B cell (primary cell): ENCODE measurements around the gene PCDHGA8. TPM values are rescaled to one million over a fixed set of nuclear protein-coding genes. Genes with fewer than 3 reads are reported as not detected.
"Not testable (repeated sequence)": the region's sequence is repeated elsewhere in the genome, so short reads cannot be mapped to it uniquely, and the experiment has no call there.

Experiments
- ATAC-seq: fragments of 200-7000 bp; cut with Tn5 transposase; one replicate; pipeline ENCODE4 v1.10.0; 2021; ENCODE audit warnings: low read depth, mild to moderate bottlenecking, moderate number of reproducible peaks, moderate library complexity
- CTCF ChIA-PET: fragments of 350-600 bp; sonication (Branson Sonifier 250); formaldehyde crosslinking; loops from one replicate; lab custom pipeline; 2021; ENCODE audit warnings: antibody characterized with exemption, inconsistent platforms; lab: Charles Lee
- POLR2A ChIA-PET: fragments of 350-600 bp; sonication (Branson Sonifier 250); formaldehyde crosslinking; loops from one replicate; lab custom pipeline; 2021; ENCODE audit warnings: antibody characterized with exemption; lab: Charles Lee
- DNase-seq: peaks from one replicate; pipeline ENCODE4 v3.0.0; 2013
- H2AFZ ChIP-seq: 2 replicates; pipeline ENCODE4 v1.6.1; 2012; ENCODE audit warnings: mild to moderate bottlenecking, low read depth, low read length; ENCODE audit not compliant: insufficient read depth, poor library complexity, severe bottlenecking
- H3K27ac ChIP-seq, 2 donors: 1 replicate in 1 of 2; 2 replicates in 1 of 2; pipeline ENCODE4 v1.5.1; 2012 to 2013; ENCODE audit warnings: low read length in 2 of 2, mild to moderate bottlenecking in 2 of 2, moderate library complexity in 1 of 2
- H3K27me3 ChIP-seq, 4 experiments: fragments of 200-600 bp in 1 of 4; sonication (generic) in 1 of 4; replicated peaks in 1 of 4; 1 replicate in 2 of 4; 2 replicates in 2 of 4; pipeline versions ENCODE4 v1.6.1 to v1.7.0; 2013 to 2016; ENCODE audit warnings: low read length in 3 of 4, mild to moderate bottlenecking in 2 of 4, mixed read lengths in 1 of 4, moderate library complexity in 1 of 4; ENCODE audit not compliant: insufficient read depth in 4 of 4, control insufficient read depth in 3 of 4; ENCODE audit errors: control extremely low read depth in 1 of 4
- H3K36me3 ChIP-seq, 2 experiments: replicated peaks in 1 of 2; 1 replicate in 1 of 2; 2 replicates in 1 of 2; pipeline versions ENCODE4 v1.6.1 to v1.7.1; 2013; ENCODE audit warnings: low read length in 1 of 2; ENCODE audit not compliant: insufficient read depth in 2 of 2, control insufficient read depth in 1 of 2; ENCODE audit errors: control extremely low read depth in 1 of 2, extremely low read depth in 1 of 2
- H3K4me1 ChIP-seq, 2 donors: fragments of 200-600 bp in 1 of 2; sonication (generic) in 1 of 2; 1 replicate in 1 of 2; 2 replicates in 1 of 2; pipeline versions ENCODE4 v1.5.1 to v1.6.1; 2013 to 2017; ENCODE audit warnings: low read length in 2 of 2; ENCODE audit not compliant: control insufficient read depth in 2 of 2, insufficient read depth in 2 of 2
- H3K4me2 ChIP-seq: replicated peaks from 2 replicates; pipeline ENCODE3; 2012; ENCODE audit warnings: mild to moderate bottlenecking, low read depth, low read length; ENCODE audit not compliant: poor library complexity, severe bottlenecking
- H3K4me3 ChIP-seq, 5 experiments: fragments of 200-600 bp in 1 of 5; sonication (generic) in 1 of 5; 1 replicate in 3 of 5; 2 replicates in 2 of 5; pipeline versions ENCODE4 v1.5.1 to v1.7.0; 2011 to 2016; ENCODE audit warnings: low read length in 4 of 5, mild to moderate bottlenecking in 4 of 5, low read depth in 2 of 5, control low read depth in 1 of 5, moderate library complexity in 1 of 5; ENCODE audit not compliant: insufficient read depth in 1 of 5; ENCODE audit errors: control extremely low read depth in 1 of 5, extremely low read depth in 1 of 5
- H3K79me2 ChIP-seq: fragments of 200-600 bp; sonication (generic); one replicate; pipeline ENCODE4 v1.6.0; 2016; ENCODE audit warnings: low read length; ENCODE audit not compliant: control insufficient read depth, insufficient read depth
- H3K9ac ChIP-seq: fragments of 200-600 bp; sonication (generic); 2 replicates; pipeline ENCODE4 v1.6.1; 2017; ENCODE audit warnings: mild to moderate bottlenecking, low read length, moderate library complexity
- H3K9me3 ChIP-seq, 3 donors: one replicate each; pipeline versions ENCODE4 v1.6.1 to v1.7.1; 2013; ENCODE audit warnings: low read length in 2 of 3; ENCODE audit not compliant: control insufficient read depth in 2 of 3, insufficient read depth in 1 of 3; ENCODE audit errors: control extremely low read depth in 1 of 3
- H4K20me1 ChIP-seq: 2 replicates; pipeline ENCODE4 v1.6.0; 2012; ENCODE audit warnings: mild to moderate bottlenecking, low read length; ENCODE audit not compliant: insufficient read depth, control insufficient read depth, poor library complexity, severe bottlenecking
- H3K27ac Mint-ChIP-seq: one replicate; pipeline ENCODE4 v1.8.0; 2021; ENCODE audit warnings: mixed read lengths
- H3K27me3 Mint-ChIP-seq: one replicate; pipeline ENCODE4 v1.8.0; 2021; ENCODE audit warnings: mixed read lengths
- H3K4me1 Mint-ChIP-seq: one replicate; pipeline ENCODE4 v1.8.0; 2021; ENCODE audit warnings: mixed read lengths
- H3K4me3 Mint-ChIP-seq: one replicate; pipeline ENCODE4 v1.8.0; 2021; ENCODE audit warnings: mixed read lengths
- H3K9me3 Mint-ChIP-seq: one replicate; pipeline ENCODE4 v1.8.0; 2022; ENCODE audit warnings: mixed read lengths; ENCODE audit not compliant: insufficient read depth
- CTCF ChIP-seq: fragments of 200-600 bp; IDR thresholded peaks from one replicate; pipeline ENCODE4 v1.8.0; 2022; ENCODE audit warnings: antibody characterized with exemption, mild to moderate bottlenecking
- EZH2 ChIP-seq: IDR thresholded peaks from 2 replicates; pipeline ENCODE4 v1.6.1; 2012; ENCODE audit warnings: borderline replicate concordance, low read depth, mild to moderate bottlenecking, moderate library complexity, low read length; ENCODE audit not compliant: insufficient read depth, poor library complexity, severe bottlenecking
- WGBS: methylation state at CpG from one replicate; pipeline ENCODE4 v1.1.5; 2013; ENCODE audit warnings: missing lambda C conversion rate; ENCODE audit not compliant: insufficient coverage; 5-methylcytosine and 5-hydroxymethylcytosine counted together
- intact Hi-C: fragments of 100-400 bp; cut with micrococcal nuclease; formaldehyde crosslinking; loops from one replicate; pipeline ENCODE4 v1.10.0; 2022
- polyA plus RNA-seq: library from polyadenylated mRNA; depleted of rRNA; stranded (reverse); fragments of >200 nt; gene quantifications from 2 replicates; pipeline ENCODE4 v1.2.3, GENCODE V29; 2012
- total RNA-seq, 2 donors: library from RNA; stranded (reverse); fragments of 120-200 nt in 1 of 2; gene quantifications; 1 replicate in 1 of 2; 2 replicates in 1 of 2; pipeline versions ENCODE4 v1.2.3 to v1.2.4, GENCODE V29; 2013 to 2022

The PCDHGA8 gene
- total and polyA plus RNA-seq, 2 donors (not counting 1 experiment from before 2014, with no cell fraction given) = 0.21 to 1.2 TPM

- ATAC-seq (no peak), DNase-seq (no peak)
- peaks cover 0 to 51% (median 25%) of the 10 kb centered on the region in 4 experiments for H3K27me3 ChIP-seq
- no peaks in the 10 kb centered on the region for H3K36me3 ChIP-seq
- CTCF ChIA-PET = no interaction called here
- no peak overlapping the region for H2AFZ ChIP-seq
- H3K4me2 ChIP-seq = no peak overlapping the region
- POLR2A ChIA-PET = no interaction called here
- 47% methylated on average over 16 of the region's 20 CpGs for WGBS
- intact Hi-C loops = no loop called here
- H3K27ac ChIP-seq = no peak overlapping the region
- peaks cover 3% of the 10 kb centered on the region for H3K4me1 Mint-ChIP-seq
- peaks cover 61% of the 10 kb centered on the region for H3K27me3 Mint-ChIP-seq
- H3K4me3 Mint-ChIP-seq = no peak overlapping the region
- H3K79me2 ChIP-seq = no peaks in the 10 kb centered on the region
- TF ChIP-seq EZH2 (no peak), CTCF (no peak)
- peaks cover 0 to 50% (median 33%) of the 10 kb centered on the region in 3 donors for H3K9me3 ChIP-seq
- no peak overlapping the region for H3K4me3 ChIP-seq
- peaks cover 0 to 5% of the 10 kb centered on the region in 2 donors for H3K4me1 ChIP-seq
- H4K20me1 ChIP-seq = no peaks in the 10 kb centered on the region
- H3K9ac ChIP-seq = no peak overlapping the region
- H3K9me3 Mint-ChIP-seq = peaks cover 5% of the 10 kb centered on the region
- no peak overlapping the region for H3K27ac Mint-ChIP-seq
Observed at GRCh38 chr5:141345327-141345726, 47.1 kb upstream of the PCDHGA8 start.

- H3K79me2 ChIP-seq = not testable (repeated sequence)
- H3K27me3 Mint-ChIP-seq = peaks cover 67% of the 10 kb centered on the region
Observed at GRCh38 chr5:141346017-141346416, 46.4 kb upstream of the PCDHGA8 start.

More at GRCh38 chr5:141346017-141346416, 46.4 kb upstream of the PCDHGA8 start:
- H3K4me3 Mint-ChIP-seq, H3K27ac ChIP-seq, H3K4me3 ChIP-seq, H3K27ac Mint-ChIP-seq, POLR2A ChIA-PET, H3K4me2 ChIP-seq, DNase-seq, H3K4me1 Mint-ChIP-seq, ATAC-seq, H3K4me1 ChIP-seq, H3K36me3 ChIP-seq, H2AFZ ChIP-seq, H3K9ac ChIP-seq, H3K9me3 Mint-ChIP-seq, H4K20me1 ChIP-seq, intact Hi-C loops, CTCF ChIA-PET: not testable (repeated sequence)
- H3K9me3 ChIP-seq = peaks cover 2 to 49% (median 34%) of the 10 kb centered on the region in 3 donors
- 31% methylated on average over 7 of the region's 35 CpGs for WGBS
- H3K27me3 ChIP-seq = peaks cover 0 to 55% (median 31%) of the 10 kb centered on the region in 4 experiments
